Ramos (cell line): ENCODE measurements around the gene RETREG1.

ENCODE experiments used
- in situ Hi-C: fragments of 300-500 bp; cut with MboI; formaldehyde crosslinking; loops from one replicate; pipeline ENCODE4 v1.14.3; 2022; ENCODE audit warnings: low sequenced_read_pairs; ENCODE audit not compliant: unreplicated experiment

Gene RETREG1

DNA sequence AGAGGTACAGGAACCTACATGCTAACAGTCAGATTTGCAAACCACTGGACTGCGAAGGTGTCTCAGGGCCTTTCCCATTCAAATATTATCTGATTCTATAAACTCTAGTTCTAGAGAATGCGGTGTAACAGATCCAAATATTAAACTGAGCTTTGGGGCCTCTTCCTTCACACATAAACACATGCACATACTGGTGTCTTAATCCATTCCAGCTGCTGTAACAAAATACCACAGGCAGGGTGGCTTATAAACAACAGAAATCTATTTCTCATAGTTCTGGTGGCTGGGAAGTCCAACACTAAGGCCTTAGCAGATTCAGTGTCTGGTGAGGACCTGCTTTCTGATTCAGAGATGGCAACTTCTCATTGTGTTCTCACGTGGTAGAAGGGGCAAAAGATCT lies 30.2 kb downstream of the RETREG1 start:
- in situ Hi-C loops, result no loop called here

DNA sequence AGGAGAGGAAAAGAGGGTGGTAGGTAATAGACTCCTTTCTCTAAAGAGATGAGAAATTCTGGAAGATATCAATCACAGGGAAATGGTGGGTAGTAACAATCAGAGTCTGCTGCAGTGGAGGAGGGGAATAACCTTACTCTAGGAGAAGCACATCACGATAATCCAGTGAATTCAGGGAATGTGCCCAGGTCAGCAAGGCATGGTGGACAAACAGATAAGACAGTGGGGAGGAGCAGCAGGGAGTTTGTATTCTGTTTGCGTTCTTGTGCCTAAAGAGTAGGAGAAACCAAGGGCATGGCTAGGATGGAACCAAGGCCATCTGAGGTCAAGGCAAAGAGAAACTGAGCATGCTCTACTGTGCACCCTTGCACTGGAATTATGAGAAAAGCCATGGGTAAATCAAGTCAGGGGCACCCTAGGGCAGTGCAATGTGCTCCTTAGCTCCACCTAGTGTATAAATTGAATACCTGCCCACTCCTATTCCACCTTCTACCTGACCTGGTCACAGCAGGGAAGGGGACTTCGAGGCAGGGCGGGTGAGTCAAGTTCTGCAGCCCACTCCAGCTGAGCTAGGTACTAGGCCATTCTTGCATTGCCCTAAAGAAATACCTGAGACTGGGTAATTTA lies 31.6 kb downstream of the RETREG1 start:
- in situ Hi-C loops, result no loop called here

DNA sequence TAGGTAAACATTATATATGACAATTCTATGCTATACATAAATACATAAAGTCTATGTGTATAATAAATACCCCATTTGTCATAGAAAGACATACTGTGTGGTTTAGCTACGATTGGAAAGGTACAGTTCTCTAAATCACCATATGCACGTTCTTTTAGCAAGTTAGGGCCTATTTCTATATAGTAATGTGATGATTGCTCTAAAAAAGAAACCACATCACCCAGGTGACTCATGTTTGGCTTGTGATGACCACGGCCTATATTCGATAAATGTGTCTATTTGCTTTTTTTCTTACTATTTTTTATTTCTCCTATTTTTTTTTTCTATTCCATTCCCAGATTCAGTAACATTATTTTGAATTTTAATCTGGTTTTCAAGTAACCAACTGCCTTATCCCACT lies 34.7 kb downstream of the RETREG1 start:
- in situ Hi-C loops, result no loop called here

DNA sequence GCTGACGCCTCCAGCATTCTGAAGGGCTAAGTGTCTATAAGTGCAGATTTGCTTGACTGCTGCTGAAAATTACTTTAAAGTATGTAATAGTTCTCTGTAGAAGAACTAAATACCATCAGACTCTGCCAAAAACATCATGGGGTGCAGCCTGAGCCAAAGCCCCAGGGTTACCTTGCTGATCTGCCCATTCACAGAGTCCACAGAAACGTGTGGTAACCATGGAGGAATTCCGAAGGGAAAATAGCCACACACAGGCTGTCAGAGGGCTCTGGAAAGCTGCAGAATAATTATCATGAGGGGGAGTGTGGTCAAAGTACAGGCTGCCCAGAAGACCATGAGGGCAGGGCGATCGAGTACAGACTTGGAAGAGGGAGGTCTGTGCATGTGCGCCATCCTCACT lies 36.4 kb downstream of the RETREG1 start:
- in situ Hi-C loops, result no loop called here

DNA sequence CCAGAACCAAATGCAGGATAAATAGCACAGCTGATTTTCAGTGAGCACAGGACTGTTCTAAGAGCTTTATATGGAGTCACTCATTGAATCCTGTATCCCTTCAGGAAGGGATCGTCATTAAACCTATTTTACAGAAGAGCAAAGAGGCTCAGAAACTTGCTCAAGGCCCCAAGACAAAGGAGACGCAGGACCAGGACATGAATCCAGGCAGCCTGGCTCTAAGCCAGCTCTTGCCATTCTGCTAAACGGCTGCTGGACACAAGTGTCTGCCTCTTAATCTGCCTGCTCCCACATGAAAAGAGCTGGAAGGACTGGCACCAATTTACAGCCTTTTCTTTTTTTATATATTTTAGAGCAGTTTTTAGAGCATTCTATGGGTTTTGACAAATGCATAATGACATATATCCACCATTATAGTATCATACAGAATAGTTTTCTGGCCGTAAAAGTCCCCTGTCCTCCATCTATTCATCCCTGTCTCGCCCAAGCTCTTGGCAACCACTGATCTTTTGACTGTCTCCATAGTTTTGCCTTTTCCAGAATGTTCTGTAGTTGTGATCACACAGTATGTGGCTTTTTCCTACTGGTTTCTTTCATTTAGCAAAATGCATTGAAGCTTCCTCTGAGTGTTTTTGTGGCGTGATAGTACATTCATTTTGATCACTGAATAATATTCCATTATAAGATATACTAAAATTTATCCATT lies 37.5 kb downstream of the RETREG1 start:
- in situ Hi-C loops, result no loop called here

DNA sequence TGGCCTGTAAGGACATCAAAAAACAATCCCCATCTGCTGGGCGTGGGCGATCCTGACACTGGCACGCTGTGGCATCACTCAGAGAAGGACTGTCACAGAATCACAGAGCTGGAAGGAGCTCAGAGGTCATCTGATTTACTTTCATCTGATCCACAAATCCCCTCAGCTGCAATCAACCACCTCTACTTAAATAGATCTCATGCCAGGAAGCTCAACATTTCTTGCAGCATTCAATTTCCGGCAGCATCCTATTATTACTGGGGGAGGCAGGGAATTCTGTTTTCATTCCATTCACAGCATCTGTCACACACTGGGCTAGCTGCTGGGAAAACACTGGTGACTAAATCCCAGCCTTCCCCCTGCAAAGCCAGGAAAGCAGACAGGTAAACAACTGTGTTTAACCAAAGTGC lies 38.3 kb downstream of the RETREG1 start:
- in situ Hi-C loops, result no loop called here

DNA sequence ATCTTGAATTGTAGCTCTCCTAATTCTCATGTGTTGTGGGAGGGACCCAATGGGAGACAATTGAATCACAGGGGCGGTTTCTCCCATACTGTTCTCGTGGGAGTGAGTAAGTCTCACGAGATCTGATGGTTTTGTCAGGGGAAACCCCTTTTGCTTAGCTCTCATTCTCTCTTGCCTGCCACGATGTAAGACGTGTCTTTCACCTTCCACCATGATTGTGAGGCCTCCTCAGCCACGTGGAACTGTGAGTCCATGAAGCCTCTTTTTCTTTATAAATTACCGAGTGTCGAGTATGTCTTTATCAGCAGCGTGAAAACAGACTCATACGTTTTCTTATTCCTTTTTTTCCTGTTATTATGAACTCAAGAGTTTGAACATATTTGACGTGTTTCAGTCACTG lies 39.1 kb downstream of the RETREG1 start:
- in situ Hi-C loops, result no loop called here

DNA sequence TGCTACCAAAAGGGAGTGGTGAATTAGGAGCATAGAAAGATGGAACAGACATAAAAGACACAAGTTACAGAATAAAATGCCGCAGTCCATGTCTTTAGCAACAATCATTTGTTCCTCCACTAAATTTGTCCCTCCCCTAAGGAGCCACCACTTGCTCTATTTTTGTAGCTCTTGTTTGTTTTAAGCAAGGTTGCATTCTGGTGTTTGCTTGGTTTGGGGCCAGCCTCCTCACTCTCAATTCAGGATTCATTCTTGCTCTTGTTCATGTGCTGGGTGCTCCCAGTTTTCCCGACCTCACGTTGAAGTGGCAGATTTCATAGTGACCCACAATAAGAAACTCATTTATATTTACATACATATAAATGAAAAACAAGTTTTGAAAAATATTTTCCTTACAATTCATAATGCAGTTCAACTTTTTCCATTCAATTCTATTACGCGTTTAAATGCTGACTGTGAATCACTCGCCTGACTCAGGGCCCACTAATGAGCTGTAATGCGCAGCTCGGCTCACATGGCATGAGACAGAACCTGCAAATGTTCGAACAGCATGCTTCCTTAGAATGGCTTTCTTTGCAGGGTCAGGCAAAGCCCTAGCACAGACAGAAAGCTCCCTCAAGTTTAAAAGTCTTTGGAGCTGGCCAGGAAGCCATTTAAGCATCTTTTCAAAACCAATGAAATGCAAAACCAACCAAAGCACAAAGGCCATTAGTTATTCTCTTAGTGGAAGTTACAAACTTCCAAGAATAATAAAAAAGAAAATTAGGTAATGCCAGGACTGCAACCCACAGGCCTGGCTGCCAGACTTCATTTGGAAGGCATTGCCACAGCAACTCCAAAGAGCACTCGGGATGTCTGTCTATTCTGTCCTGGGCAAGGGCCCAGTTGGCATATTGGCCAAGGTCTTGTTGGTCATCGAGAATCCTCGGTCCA lies 41.7 kb downstream of the RETREG1 start:
- in situ Hi-C loops, result no loop called here

DNA sequence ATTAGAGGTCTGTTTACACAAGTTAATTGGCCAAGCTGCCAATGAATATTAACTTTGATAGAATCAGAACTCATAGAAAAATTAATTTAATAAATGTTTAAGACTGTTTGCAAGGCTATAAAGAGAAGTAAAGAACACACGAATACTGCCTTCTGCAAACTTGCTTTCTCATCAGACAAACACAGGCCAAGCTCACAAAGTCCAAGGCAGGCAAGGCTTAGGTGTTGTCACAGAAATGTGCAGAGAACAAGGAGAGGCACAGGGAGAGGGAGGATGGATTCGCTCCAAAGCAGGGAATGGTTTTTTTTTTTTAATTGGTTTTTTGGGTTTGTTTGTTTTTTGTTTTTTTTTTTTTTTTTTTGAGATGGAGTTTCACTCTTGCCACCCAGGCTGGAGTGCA lies 43.4 kb downstream of the RETREG1 start:
- in situ Hi-C loops, result no loop called here

DNA sequence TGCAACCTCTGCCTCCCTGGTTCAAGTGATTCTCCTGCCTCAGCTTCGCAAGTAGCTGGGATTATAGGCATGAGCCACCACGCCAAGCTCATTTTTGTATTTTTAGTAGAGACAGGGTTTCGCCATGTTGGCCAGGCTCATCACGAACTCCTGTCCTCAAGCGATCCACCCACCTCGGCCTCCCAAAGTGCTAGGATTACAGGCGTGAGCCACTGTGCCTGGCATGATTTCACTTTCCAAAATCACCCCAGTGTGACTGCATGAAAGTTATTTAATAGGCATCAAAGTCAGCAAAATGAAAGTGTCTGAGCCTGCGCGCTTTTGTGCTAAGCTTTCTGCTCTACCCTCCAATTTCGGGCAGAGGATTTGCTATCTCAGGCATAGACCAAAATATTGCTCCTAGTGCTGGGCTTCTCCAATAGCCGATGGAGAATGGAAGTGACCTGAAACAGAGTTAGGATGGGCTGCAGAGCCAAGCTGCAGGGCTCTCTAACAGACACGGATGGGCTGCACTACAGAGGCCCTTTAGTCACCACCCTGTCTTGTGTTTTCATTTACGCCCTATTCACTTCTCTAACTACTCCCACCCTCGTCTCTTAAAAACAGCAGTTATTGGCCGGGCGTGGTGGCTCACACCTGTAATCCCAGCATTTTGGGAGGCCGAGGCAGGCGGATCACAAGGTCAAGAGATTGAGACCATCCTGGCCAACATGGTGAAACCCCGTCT lies 44.3 kb downstream of the RETREG1 start:
- in situ Hi-C loops, result no loop called here

DNA sequence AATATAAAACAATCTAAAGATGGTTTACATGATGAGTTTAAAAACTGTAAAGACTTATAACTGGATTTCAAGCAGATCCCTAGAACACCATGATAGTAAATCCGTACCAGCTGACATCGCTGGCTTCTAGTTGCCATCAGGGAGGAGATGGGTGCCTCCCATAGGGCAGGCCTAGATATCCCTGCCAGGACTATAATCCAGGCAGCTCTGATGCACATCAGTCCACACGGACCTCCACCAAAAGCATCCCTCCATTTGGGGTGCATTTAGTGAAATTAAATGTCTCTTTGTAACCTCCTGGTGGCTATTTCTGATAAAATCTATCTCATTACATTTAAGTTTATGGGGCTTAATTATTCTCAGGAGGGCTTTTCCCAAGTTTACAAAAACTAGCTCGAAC lies 45.8 kb downstream of the RETREG1 start:
- in situ Hi-C loops, result no loop called here

DNA sequence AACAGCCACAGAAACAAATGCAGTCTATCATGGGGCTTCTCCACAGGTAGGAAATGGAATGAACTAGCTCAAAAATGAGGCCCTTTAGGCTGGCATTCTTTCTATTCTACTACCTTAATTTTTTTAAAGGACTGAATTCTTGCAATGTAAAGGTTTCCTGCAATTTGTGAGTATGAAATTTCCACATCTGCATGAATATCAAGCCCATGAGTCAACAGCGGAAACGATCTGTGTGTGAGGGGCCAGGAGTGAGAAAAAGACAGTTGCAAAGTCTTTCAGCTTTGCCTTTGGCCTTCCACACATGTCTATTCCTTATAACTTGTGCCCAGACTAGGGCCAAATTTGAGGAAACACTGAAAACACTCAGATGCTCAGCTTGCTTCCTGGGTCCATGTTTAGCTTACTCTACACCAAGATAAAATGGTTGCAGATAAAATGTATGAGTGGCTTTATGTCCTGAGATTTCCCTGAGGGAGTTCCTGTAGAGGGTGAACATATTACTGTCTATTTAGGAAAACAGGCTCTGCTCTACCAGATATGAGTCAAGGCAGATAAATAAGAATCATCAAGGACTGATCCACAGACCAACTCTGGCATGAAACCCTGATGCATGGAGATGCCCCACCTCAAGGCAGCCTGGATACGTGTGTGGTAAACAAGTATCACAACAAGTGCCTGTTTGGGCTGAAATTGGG lies 46.5 kb downstream of the RETREG1 start:
- in situ Hi-C loops, result no loop called here

DNA sequence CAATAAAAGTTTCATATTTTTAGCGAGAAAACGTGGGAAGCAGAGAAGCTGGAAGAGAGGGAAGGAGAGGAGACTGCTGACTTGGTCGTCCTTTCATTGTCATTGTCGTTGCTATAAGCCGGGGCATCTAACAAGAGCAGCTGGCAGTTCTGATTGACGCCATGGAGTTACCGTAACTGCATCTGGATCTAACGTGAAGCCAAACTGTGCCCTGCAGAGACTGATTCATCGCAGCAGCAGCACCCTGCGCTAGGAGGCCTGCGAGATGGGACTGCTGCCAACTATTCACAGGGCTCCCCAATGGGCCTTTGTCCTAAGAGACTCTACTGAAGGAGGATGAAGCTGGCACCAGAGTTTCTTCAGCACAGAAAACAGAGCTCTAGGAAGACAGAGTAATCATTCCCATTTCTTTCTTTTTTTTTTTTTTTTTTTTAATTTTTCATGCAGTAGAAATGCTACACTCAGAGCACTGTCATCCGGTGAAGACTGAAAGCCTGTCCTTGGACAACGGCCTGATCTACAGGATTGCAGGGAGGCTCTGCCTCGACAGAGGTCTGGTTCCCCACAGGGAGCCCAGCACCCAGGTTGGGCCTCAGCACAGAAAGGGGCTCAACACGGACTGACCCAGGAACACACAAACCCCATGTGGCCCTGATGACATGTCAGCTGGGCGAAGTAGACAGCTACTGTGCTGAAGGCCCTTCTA lies 47.8 kb downstream of the RETREG1 start:
- in situ Hi-C loops, result no loop called here

DNA sequence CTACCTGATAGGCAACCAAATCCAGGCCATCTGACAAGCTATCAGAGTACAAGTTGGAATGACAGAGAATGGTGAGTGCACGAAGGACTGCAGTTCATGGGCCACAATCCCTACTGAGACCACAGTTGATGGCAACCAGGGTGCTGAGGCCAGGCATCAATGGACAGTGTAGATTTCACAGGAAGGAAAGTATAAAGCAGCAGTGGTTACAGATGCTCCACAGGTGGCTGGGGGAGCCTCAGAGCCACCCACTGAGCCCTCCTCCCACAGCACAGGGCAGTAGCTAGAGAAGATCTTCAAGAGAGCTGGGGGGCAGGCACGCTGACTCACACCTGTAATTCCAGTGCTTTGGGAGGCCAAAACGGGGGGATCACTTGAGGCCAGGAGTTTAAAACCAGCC lies 49.4 kb downstream of the RETREG1 start:
- in situ Hi-C loops, result no loop called here

DNA sequence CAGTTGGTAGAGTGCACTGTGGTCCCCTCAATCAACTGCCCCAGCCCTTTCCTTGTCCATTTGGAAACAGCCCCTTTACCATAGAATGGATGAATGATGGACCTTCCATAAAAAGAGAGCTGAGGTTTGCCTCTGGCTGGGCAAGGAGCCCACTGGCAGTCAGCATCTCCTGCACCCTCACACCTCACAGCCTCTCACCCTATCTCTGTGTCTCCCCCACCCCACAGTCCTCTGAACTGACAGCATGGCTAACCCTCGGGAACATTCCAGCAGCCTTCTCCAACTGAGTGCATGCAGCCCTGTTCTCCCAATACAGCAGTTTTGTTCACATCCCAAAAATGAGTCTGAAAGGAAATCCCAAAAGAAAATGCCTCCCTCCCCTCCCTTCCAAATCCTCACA lies 51.7 kb downstream of the RETREG1 start:
- in situ Hi-C loops, result no loop called here

DNA sequence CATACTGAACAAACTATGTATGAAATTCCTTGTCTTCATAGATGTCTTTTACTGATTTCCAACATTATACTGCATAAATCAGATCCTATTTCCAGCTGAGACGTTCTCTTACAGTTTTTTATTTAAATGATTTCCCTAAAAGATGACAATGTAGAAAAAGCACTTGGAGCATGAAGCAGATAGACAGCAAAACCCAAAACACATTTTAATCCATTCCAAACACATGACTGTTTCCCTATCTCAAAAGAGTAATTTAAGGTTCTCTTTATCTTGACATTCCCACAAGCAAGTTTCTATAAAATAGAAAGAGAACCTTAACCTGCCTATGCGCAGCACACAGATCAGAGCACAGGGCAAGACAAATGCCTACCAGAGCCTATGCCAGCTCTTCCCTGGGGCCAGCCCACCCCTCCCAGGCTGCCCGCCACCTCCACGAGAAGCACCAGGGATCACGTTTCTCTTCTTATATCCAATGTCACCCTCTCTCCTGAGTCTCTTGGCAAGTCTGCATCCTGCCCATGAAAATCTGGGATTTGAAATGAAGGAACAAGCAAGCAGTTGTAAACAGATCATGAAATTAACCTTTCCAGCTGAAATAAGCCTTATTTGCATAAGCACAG lies 52.4 kb downstream of the RETREG1 start:
- in situ Hi-C loops, result no loop called here

DNA sequence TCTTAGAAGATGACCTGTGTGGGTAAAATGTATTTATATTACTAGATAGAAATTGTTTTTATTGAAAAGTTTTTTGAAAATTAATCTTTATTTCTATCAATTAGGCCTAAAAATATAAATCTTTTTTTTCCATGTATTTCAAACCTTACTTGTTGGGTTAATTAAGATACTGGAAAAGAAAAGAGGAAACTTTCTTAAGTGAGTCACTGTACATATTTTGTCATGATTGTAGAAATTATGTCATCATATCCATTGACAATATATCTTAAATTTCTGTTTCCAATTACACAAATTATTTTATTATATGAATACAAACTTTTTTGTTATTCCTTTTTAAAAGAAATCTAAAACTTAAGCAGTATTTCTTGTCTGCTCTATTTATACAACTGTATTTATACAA lies 53.1 kb downstream of the RETREG1 start:
- in situ Hi-C loops, result no loop called here

DNA sequence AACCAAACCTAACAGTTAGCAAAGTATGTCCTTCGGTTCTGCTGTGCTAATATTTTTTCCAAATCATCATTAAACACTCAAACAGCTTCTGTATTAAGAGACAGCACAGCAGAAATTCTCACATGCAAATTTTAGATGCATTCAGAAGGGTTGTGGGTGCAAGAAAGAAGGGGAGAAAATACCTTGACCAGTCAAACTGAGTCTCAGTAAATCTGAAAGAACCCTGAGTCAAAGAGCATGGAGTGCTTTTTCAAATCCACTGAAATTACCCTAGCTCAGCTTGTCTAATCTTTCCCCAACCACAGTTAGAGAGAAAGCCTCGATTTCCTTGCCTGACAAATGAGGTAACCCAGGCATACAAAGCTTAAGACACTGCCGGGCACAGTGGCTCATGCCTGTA lies 55.1 kb downstream of the RETREG1 start:
- in situ Hi-C loops, result no loop called here

DNA sequence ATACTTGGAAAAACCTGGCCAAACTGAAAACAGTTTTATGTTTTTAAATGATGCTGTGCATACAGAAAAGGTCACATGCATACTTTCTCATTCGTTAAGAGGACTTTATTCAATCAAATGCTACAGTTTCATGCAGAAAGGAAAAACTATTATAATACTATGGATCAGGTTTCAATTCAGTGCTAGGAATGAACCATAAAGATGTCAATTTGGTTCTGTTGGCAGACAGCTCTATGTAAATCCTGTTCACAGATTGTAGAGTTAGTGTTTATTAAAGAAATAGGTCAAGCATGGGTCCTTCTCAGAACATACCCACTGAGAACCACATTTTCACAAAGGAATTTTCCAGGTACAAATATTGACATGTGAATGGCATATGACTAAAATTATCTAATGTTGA lies 57.1 kb downstream of the RETREG1 start:
- in situ Hi-C loops, result no loop called here
